ENCODE measurements around the gene FOXP2.
"Not testable (repeated sequence)": the region's sequence is repeated elsewhere in the genome, so short reads cannot be mapped to it uniquely, and the experiment has no call there.

The FOXP2 gene

GRCh38 chr7:114588506-114588905, 173.9 kb downstream of the FOXP2 start:
- no peak for DNase-seq (ENCODE audit: low spot score)

GRCh38 chr7:114589436-114589835, 174.8 kb downstream of the FOXP2 start:
- no peak for DNase-seq (ENCODE audit: low spot score)

GRCh38 chr7:114590298-114590697, 175.7 kb downstream of the FOXP2 start:
- no peak for DNase-seq (ENCODE audit: low spot score)

GRCh38 chr7:114598946-114599345, 184.3 kb downstream of the FOXP2 start:
- no peak for DNase-seq (ENCODE audit: low spot score)

GRCh38 chr7:114606100-114606499, 191.5 kb downstream of the FOXP2 start:
- DNase-seq (ENCODE audit: low spot score) = no peak

- DNase-seq (ENCODE audit: low spot score) = not testable (repeated sequence)
Measured at GRCh38 chr7:114608822-114609221, 194.2 kb downstream of the FOXP2 start.

- DNase-seq (ENCODE audit: low spot score) = no peak
Measured at GRCh38 chr7:114620208-114620607, 205.6 kb downstream of the FOXP2 start.

GRCh38 chr7:114622221-114622620, 207.6 kb downstream of the FOXP2 start:
- no peak for DNase-seq (ENCODE audit: low spot score)

GRCh38 chr7:114623146-114623545, 208.5 kb downstream of the FOXP2 start:
- no peak for DNase-seq (ENCODE audit: low spot score)

GRCh38 chr7:114627231-114627630, 212.6 kb downstream of the FOXP2 start:
- DNase-seq (ENCODE audit: low spot score) = no peak

GRCh38 chr7:114628362-114628761, 213.7 kb downstream of the FOXP2 start:
- DNase-seq (ENCODE audit: low spot score) = no peak

GRCh38 chr7:114629762-114630161, 215.1 kb downstream of the FOXP2 start:
- DNase-seq (ENCODE audit: low spot score) = no peak

- no peak for DNase-seq (ENCODE audit: low spot score)
Measured at GRCh38 chr7:114630201-114630990, 215.8 kb downstream of the FOXP2 start.

- DNase-seq (ENCODE audit: low spot score) = no peak
Measured at GRCh38 chr7:114631249-114631822, 216.7 kb downstream of the FOXP2 start.

GRCh38 chr7:114639451-114639850, 224.8 kb downstream of the FOXP2 start:
- DNase-seq (ENCODE audit: low spot score) = no peak

- no peak for DNase-seq (ENCODE audit: low spot score)
Measured at GRCh38 chr7:114644455-114644854, 229.8 kb downstream of the FOXP2 start.

GRCh38 chr7:114645451-114645850, 230.8 kb downstream of the FOXP2 start:
- DNase-seq (ENCODE audit: low spot score) = no peak

- no peak for DNase-seq (ENCODE audit: low spot score)
Measured at GRCh38 chr7:114647518-114647917, 232.9 kb downstream of the FOXP2 start.

- no peak for DNase-seq (ENCODE audit: low spot score)
Measured at GRCh38 chr7:114648117-114648516, 233.5 kb downstream of the FOXP2 start.

GRCh38 chr7:114648680-114649079, 234.1 kb downstream of the FOXP2 start:
- DNase-seq (ENCODE audit: low spot score) = no peak

- no peak for DNase-seq (ENCODE audit: low spot score)
Measured at GRCh38 chr7:114649689-114650088, 235.1 kb downstream of the FOXP2 start.

- DNase-seq (ENCODE audit: low spot score) = no peak
Measured at GRCh38 chr7:114650491-114650890, 235.9 kb downstream of the FOXP2 start.

GRCh38 chr7:114652041-114652440, 237.4 kb downstream of the FOXP2 start:
- no peak for DNase-seq (ENCODE audit: low spot score)

All from kidney capillary endothelial cell (primary cell).